CD8-positive, alpha-beta memory T cell (primary cell): ENCODE measurements around the gene GPR37L1. TPM values are rescaled to one million over a fixed set of nuclear protein-coding genes. Genes with fewer than 3 reads are reported as not detected.
A peak's percentile ranks its signal among the peaks of the same experiment; 100 is the strongest.

Experiments used
- CTCF ChIA-PET: fragments of 350-600 bp; sonication (Branson Sonifier 250); formaldehyde crosslinking; loops from one replicate; lab custom pipeline; 2021; ENCODE audit warnings: antibody characterized with exemption; lab: Charles Lee
- POLR2A ChIA-PET: fragments of 350-600 bp; sonication (Branson Sonifier 250); formaldehyde crosslinking; loops from one replicate; lab custom pipeline; 2021; ENCODE audit warnings: antibody characterized with exemption; lab: Charles Lee
- DNase-seq, 5 donors: peaks; one replicate each; pipeline versions ENCODE4 v3.0.0 to v3.0.0-alpha.2; 2020 to 2022; ENCODE audit warnings: mixed read lengths in 1 of 5
- H3K27ac ChIP-seq: one replicate; pipeline ENCODE4 v1.7.0; 2013; ENCODE audit warnings: low read depth, mild to moderate bottlenecking, low read length, moderate library complexity
- H3K27me3 ChIP-seq: 2 replicates; pipeline ENCODE4 v1.7.0; 2013; ENCODE audit warnings: low read length, mild to moderate bottlenecking; ENCODE audit not compliant: insufficient read depth, poor library complexity, severe bottlenecking
- H3K36me3 ChIP-seq: 2 replicates; pipeline ENCODE4 v1.7.0; 2013; ENCODE audit warnings: mild to moderate bottlenecking, low read length, moderate library complexity; ENCODE audit not compliant: insufficient read depth
- H3K4me1 ChIP-seq: 2 replicates; pipeline ENCODE4 v1.7.0; 2013; ENCODE audit warnings: mild to moderate bottlenecking, low read length, moderate library complexity; ENCODE audit not compliant: insufficient read depth
- H3K4me3 ChIP-seq: 2 replicates; pipeline ENCODE4 v1.7.0; 2013; ENCODE audit warnings: mild to moderate bottlenecking, low read length
- H3K9me3 ChIP-seq: 2 replicates; pipeline ENCODE4 v1.7.0; 2013; ENCODE audit warnings: mild to moderate bottlenecking, low read length
- H3K27ac Mint-ChIP-seq, 8 donors: one replicate each; pipeline ENCODE4 v1.8.0; 2020 to 2021; ENCODE audit warnings: mixed read lengths in 8 of 8, mild to moderate bottlenecking in 6 of 8, inconsistent platforms in 3 of 8, moderate library complexity in 3 of 8
- H3K27me3 Mint-ChIP-seq, 2 donors: one replicate each; pipeline ENCODE4 v1.8.0; 2020 to 2021; ENCODE audit warnings: mixed read lengths in 2 of 2, mild to moderate bottlenecking in 1 of 2, moderate library complexity in 1 of 2
- H3K36me3 Mint-ChIP-seq, 3 donors: one replicate each; pipeline ENCODE4 v1.8.0; 2020 to 2021; ENCODE audit warnings: mixed read lengths in 3 of 3, inconsistent platforms in 1 of 3, mild to moderate bottlenecking in 1 of 3
- H3K4me1 Mint-ChIP-seq, 3 donors: one replicate each; pipeline ENCODE4 v1.8.0; 2020 to 2021; ENCODE audit warnings: mixed read lengths in 3 of 3, inconsistent platforms in 1 of 3, mild to moderate bottlenecking in 1 of 3
- H3K4me3 Mint-ChIP-seq, 7 donors: one replicate each; pipeline ENCODE4 v1.8.0; 2020 to 2021; ENCODE audit warnings: mixed read lengths in 7 of 7, mild to moderate bottlenecking in 6 of 7, moderate library complexity in 4 of 7, inconsistent platforms in 2 of 7
- H3K9me3 Mint-ChIP-seq, 5 donors: one replicate each; pipeline ENCODE4 v1.8.0; 2020 to 2022; ENCODE audit warnings: mixed read lengths in 5 of 5, mild to moderate bottlenecking in 3 of 5, moderate library complexity in 2 of 5, inconsistent platforms in 1 of 5
- polyA plus RNA-seq: library from polyadenylated mRNA; unstranded; fragments of 300-500 nt; fragmentation: Illumina TruSeq; gene quantifications from one replicate; pipeline ENCODE4 v1.2.3, GENCODE V29; 2021
- total RNA-seq, 2 experiments: library from RNA; stranded (reverse); gene quantifications; one replicate each; pipeline ENCODE4 v1.2.3, GENCODE V29; 2021

Gene GPR37L1
- total and polyA plus RNA-seq, 3 experiments from 2014 or later = 0.08 TPM; not detected in 2

DNA sequence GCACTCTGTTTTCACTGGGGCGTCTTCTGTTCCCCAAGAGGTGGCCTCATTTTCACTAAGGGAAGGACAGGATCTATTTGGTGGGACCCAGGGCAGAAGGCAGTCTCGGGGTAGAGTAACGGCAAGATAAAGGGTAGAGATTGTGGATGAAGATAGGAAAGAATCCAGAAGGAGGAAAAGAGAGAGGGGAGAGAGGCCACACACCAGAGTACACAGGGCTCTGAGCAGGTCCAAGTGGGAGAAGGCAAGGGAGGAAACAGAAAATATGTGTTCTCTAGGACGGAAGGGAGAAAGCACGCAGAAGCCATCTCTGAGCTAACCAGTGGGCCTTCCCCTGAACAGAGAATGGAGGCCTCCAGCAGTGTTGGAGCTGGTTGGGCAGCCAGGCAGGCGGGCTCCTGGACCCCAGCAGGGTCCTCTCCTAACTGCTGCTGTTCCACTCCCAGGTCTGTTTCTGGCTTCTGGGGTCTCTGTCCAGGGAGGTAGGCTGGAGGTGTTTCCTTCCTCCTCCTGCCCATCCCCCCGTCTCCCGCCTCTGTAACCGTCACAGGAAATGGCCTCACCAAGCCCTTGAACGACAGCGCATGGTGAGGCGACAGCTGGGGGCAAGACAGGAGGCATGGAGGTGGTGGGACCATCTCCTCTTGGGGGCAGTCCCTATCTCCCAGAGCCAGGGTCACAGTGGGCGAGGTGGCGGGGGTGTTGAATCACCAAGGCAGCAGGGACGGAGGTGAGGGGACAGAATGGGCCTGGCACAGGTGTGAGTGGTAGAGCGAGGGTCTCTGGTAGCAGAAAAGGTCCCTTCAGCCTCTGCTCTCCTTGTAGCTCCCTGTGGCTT, 37.0 kb downstream of the GPR37L1 start:
- H3K27me3 ChIP-seq = no peaks in the 10 kb centered on the region
- peak overlapping the region; percentile 91 to 100 (median 96) for H3K4me3 Mint-ChIP-seq
- H3K4me3 ChIP-seq = peak overlapping the region; percentile 87
- H3K9me3 Mint-ChIP-seq = no peaks in the 10 kb centered on the region
- H3K27ac ChIP-seq = peak overlapping the region; percentile 97
- H3K36me3 Mint-ChIP-seq = peaks cover 2 to 45% (median 15%) of the 10 kb centered on the region in 3 donors
- DNase-seq = peak in 4 of 5 donors; percentile 50 to 79 (median 57)
- POLR2A ChIA-PET = interaction anchor here (1.2 to 2.1 kb wide), 3 partner anchors 13 to 177 kb away, joined by 3 to 17 read pairs (median 7); partner anchors contain the start of genes ARL8A and RNPEP
- H3K27ac Mint-ChIP-seq = peak overlapping the region; percentile 96 to 100 (median 98)
- H3K36me3 ChIP-seq = peaks cover 24% of the 10 kb centered on the region
- H3K27me3 Mint-ChIP-seq = peaks cover 0 to 2% of the 10 kb centered on the region in 2 donors
- CTCF ChIA-PET = interaction anchor here (0.9 to 3.9 kb wide), 16 partner anchors 8 to 183 kb away, joined by 3 to 23 read pairs (median 5); partner anchors contain the start of genes ARL8A, LGR6 and UBE2T
- peaks cover 86 to 99% (median 91%) of the 10 kb centered on the region in 3 donors for H3K4me1 Mint-ChIP-seq
- no peaks in the 10 kb centered on the region for H3K9me3 ChIP-seq
- peaks cover 84% of the 10 kb centered on the region for H3K4me1 ChIP-seq

DNA sequence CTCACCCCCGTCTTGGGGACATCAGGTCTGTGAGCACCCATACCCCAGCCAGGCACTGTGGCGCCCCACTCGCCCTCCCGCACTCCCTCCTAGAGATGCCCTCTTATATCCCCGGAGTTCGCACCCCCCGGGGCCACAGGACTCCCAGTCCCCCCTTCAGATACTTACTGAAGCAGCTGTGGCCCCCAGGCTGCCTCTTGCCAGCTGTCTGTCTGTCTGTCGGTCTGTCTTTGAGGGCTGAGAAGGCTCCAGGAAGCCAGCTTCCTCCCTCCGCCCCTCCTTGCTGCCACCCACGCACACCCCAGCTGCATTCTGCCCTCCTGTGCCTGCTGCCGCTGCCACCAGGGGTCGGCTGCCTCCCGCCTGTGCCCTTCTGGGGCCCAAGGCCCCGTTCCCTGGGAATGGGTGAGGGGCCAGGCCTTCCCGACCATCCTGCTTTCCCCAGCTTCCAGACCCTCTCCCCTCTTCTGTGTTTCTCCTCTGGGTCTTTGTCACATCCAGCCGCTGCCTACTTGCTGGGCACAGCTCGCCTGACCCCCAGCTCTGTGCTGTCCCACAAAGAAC, 37.7 kb downstream of the GPR37L1 start, which contains the start of gene PTPN7:
TSS of gene PTPN7 (minus strand) at position 226 of the 564 bp plus-strand sequence. CDS start 1,200 bp downstream, outside the sequence.
- Histone ChIP-seq H3K27ac (peak within 1 kb of the TSS; percentile 97), H3K9me3 (no peaks in the 10 kb centered on the region), H3K4me3 (peak within 1 kb of the TSS; percentile 87), H3K4me1 (peaks cover 84% of the 10 kb centered on the region), H3K36me3 (peaks cover 18% of the 10 kb centered on the region), H3K27me3 (no peaks in the 10 kb centered on the region)
- H3K4me1 Mint-ChIP-seq = peaks cover 82 to 99% (median 91%) of the 10 kb centered on the region in 3 donors
- peak within 1 kb of the TSS; percentile 91 to 100 (median 96) for H3K4me3 Mint-ChIP-seq
- peak within 1 kb of the TSS; percentile 96 to 100 (median 98) for H3K27ac Mint-ChIP-seq
- no peaks in the 10 kb centered on the region for H3K9me3 Mint-ChIP-seq
- POLR2A ChIA-PET = interaction anchor here (1.2 to 2.1 kb wide), 3 partner anchors 14 to 178 kb away, joined by 3 to 17 read pairs (median 7); partner anchors contain the start of genes ARL8A and RNPEP
- peaks cover 0 to 2% of the 10 kb centered on the region in 2 donors for H3K27me3 Mint-ChIP-seq
- CTCF ChIA-PET = interaction anchor here (0.9 to 3.9 kb wide), 16 partner anchors 9 to 182 kb away, joined by 3 to 23 read pairs (median 5); partner anchors contain the start of genes ARL8A, LGR6 and UBE2T
- DNase-seq = peak; percentile 63 to 86 (median 75)
- peaks cover 0 to 38% (median 11%) of the 10 kb centered on the region in 3 donors for H3K36me3 Mint-ChIP-seq

DNA sequence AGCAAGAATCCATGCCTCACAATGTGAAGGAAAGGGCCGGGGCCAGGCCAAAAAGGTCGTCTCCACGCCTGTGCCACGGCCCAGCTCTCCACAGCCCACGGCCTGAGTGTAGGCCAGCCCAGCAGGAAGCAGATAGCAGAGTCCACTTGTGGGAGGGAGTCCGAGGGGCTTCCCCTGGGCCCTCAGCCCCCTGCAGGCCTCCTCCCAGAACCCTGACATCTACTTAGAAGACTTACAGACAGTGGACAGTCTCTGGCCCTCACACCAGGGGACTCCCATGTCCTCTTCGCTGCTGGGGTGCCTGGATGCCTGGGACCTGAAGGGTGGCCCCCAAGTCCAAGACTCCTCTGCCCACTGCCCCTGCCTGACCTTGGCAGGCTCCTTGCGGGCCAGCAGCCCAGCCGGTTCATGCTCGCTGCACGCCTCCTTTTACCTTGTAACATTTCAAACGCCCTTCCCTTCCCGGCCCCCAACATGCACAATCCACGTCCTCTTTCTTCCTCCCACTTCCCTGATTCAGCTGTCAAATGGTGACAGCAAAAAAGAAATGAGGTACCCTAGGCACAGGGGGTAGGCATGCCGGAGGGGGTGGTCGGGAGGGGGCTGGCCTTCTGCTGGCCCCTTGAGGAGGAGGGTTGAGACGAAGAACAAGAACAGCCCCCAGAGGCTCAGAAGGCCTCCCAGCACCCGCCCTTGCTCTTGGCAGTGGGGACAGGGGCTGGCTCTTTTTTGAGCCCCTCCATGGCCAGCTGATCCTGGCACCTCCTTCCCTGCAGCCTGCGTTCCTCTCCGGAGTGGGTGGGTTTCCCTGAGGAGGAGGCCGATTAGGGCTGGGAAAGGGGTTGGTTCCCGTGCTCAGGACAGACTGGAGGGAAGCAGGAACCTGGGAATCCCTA, 38.7 kb downstream of the GPR37L1 start:
- no peaks in the 10 kb centered on the region for H3K9me3 Mint-ChIP-seq
- peaks cover 0 to 30% (median 3%) of the 10 kb centered on the region in 3 donors for H3K36me3 Mint-ChIP-seq
- POLR2A ChIA-PET = interaction anchor here (1.0 to 2.1 kb wide), 3 partner anchors 14 to 18 kb away, joined by 3 to 17 read pairs (median 7); partner anchors contain the start of gene ARL8A
- H3K4me1 Mint-ChIP-seq = peaks cover 78 to 99% (median 90%) of the 10 kb centered on the region in 3 donors
- Histone ChIP-seq H3K4me1 (peaks cover 85% of the 10 kb centered on the region), H3K27ac (peak overlapping the region; percentile 97), H3K9me3 (no peaks in the 10 kb centered on the region), H3K36me3 (peaks cover 14% of the 10 kb centered on the region), H3K4me3 (peak overlapping the region; percentile 87), H3K27me3 (no peaks in the 10 kb centered on the region)
- H3K4me3 Mint-ChIP-seq = peak overlapping the region; percentile 91 to 100 (median 96)
- peak in 1 of 5 donors; percentile 18 for DNase-seq
- H3K27ac Mint-ChIP-seq = peak overlapping the region; percentile 96 to 100 (median 98)
- H3K27me3 Mint-ChIP-seq = peaks cover 0 to 2% of the 10 kb centered on the region in 2 donors
- CTCF ChIA-PET = interaction anchor here (1.2 to 3.9 kb wide), 8 partner anchors 8 to 181 kb away, joined by 3 to 23 read pairs (median 8); partner anchors contain the start of genes ARL8A, LGR6 and UBE2T

DNA sequence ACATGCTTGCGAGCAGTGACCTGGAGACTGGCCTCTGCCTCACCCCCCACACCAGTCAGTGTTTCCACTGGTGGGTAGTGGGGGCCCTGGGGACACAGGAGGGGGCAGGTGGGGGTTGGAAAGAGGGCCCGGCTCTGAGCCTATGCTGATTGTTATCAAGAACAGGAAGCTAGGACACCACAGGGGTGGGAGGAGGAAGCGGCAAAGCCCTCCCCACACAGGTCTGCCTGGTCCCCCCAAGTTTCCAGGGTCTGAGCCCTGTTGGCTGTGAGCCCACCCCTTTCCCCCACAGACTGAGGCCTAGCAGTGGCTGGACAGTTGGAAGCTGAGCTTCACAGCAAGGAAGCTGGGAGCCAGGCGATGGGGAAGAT, 39.3 kb downstream of the GPR37L1 start:
- Histone ChIP-seq H3K27me3 (no peaks in the 10 kb centered on the region), H3K27ac (peak overlapping the region; percentile 97), H3K36me3 (peaks cover 8% of the 10 kb centered on the region), H3K4me1 (peaks cover 79% of the 10 kb centered on the region), H3K4me3 (peak overlapping the region; percentile 87), H3K9me3 (no peaks in the 10 kb centered on the region)
- ChIA-PET CTCF (interaction anchor here (0.9 to 3.9 kb wide), 6 partner anchors 8 to 30 kb away, joined by 3 to 23 read pairs (median 4); partner anchors contain the start of gene ARL8A), POLR2A (interaction anchor here (1.0 to 1.8 kb wide), 2 partner anchors 14 to 19 kb away, joined by 3 to 7 read pairs; no protein-coding TSS in a partner anchor)
- peaks cover 0 to 25% (median 3%) of the 10 kb centered on the region in 3 donors for H3K36me3 Mint-ChIP-seq
- peaks cover 0 to 2% of the 10 kb centered on the region in 2 donors for H3K27me3 Mint-ChIP-seq
- H3K9me3 Mint-ChIP-seq = no peaks in the 10 kb centered on the region
- peaks cover 77 to 98% (median 93%) of the 10 kb centered on the region in 3 donors for H3K4me1 Mint-ChIP-seq
- peak; percentile 34 to 82 (median 44) for DNase-seq
- peak overlapping the region; percentile 91 to 100 (median 96) for H3K4me3 Mint-ChIP-seq
- peak overlapping the region; percentile 91 to 100 (median 98) for H3K27ac Mint-ChIP-seq

DNA sequence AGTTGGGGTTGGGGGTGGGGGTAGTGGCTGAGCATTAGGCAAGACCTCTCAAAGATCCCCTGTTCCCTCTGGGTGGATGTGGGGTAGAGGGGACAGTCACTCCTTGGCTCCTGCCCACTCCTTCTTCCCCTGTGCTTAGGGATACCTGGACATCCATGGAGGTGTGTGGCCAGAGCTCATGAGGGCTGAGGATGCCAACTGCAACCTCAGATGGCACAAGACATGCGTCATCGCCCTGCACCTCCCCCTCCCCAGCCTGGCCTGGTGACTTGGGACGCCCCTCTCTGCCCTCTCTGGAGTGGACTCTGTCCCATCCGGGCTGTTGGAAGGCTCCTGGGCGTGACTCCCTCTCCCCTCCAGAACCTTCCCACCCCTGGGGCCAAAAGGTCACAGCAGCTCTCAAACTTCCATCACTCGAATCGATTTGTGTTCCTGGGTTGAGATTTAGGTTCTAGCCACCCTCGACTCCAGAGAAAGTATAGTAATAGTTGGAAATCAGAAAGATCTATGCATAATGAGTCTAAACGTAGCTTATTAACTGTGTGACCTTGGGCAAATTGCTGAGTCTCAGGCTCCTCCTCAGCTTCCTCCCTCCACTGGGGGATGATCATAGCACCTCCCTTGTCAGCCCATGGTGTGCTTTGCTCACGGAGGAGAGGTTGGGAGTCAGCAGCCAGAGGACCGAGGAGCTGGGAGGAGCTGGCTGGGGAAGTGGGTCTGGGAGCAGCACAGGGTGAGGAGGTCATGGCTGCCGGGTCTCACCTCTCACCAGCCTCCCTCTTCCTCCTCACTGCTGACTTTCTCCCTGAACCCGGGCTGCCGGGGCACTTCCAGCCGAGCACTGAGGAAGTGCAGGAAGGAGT, 39.9 kb downstream of the GPR37L1 start:
- H3K27me3 Mint-ChIP-seq = peaks cover 0 to 2% of the 10 kb centered on the region in 2 donors
- peak overlapping the region; percentile 91 to 100 (median 96) for H3K4me3 Mint-ChIP-seq
- POLR2A ChIA-PET = interaction anchor here (1.0 to 1.8 kb wide), 2 partner anchors 15 to 20 kb away, joined by 3 to 7 read pairs; no protein-coding TSS in a partner anchor
- H3K36me3 ChIP-seq = peaks cover 4% of the 10 kb centered on the region
- H3K27ac ChIP-seq = peak overlapping the region; percentile 97
- peak overlapping the region; percentile 87 for H3K4me3 ChIP-seq
- peak in 2 of 5 donors; percentile 4 to 20 for DNase-seq
- H3K27me3 ChIP-seq = no peaks in the 10 kb centered on the region
- H3K9me3 ChIP-seq = no peaks in the 10 kb centered on the region
- H3K4me1 Mint-ChIP-seq = peaks cover 76 to 95% (median 89%) of the 10 kb centered on the region in 3 donors
- CTCF ChIA-PET = interaction anchor here (0.7 to 6.0 kb wide), 9 partner anchors 7 to 30 kb away, joined by 3 to 26 read pairs (median 4); partner anchors contain the start of gene ARL8A
- H3K9me3 Mint-ChIP-seq = no peaks in the 10 kb centered on the region
- H3K36me3 Mint-ChIP-seq = peaks cover 0 to 19% (median under 1%) of the 10 kb centered on the region in 3 donors
- H3K4me1 ChIP-seq = peaks cover 75% of the 10 kb centered on the region
- peak overlapping the region; percentile 91 to 100 (median 98) for H3K27ac Mint-ChIP-seq
